Liver (tissue), 3 donors: ENCODE data around the gene GNE.

Source experiments
- ATF3 ChIP-seq: IDR thresholded peaks from 2 replicates; pipeline ENCODE4 v1.6.1; 2016; ENCODE audit warnings: antibody characterized with exemption
- CTCF ChIP-seq: fragments of 150-350 bp; IDR thresholded peaks from 2 replicates; pipeline ENCODE4 v1.5.1; 2017; ENCODE audit warnings: improper control_type of control experiment, low read depth, low read length; ENCODE audit not compliant: missing input control
- EGR1 ChIP-seq, 2 donors: IDR thresholded peaks; 2 replicates each; pipeline ENCODE4 v1.6.1; 2016 to 2018; ENCODE audit warnings: antibody characterized with exemption in 2 of 2, low read depth in 2 of 2
- GABPA ChIP-seq, 2 donors: IDR thresholded peaks in 1 of 2; conservative IDR thresholded peaks in 1 of 2; 2 replicates each; pipeline ENCODE4 v1.6.1; 2016; ENCODE audit warnings: antibody characterized with exemption in 2 of 2, mild to moderate bottlenecking in 1 of 2, moderate library complexity in 1 of 2
- HNF4G ChIP-seq: IDR thresholded peaks from 2 replicates; pipeline ENCODE4 v1.6.1; 2016; ENCODE audit warnings: antibody characterized with exemption
- MAX ChIP-seq: IDR thresholded peaks from 2 replicates; pipeline ENCODE4 v1.6.1; 2016; ENCODE audit warnings: antibody characterized with exemption
- NR2F2 ChIP-seq: IDR thresholded peaks from 2 replicates; pipeline ENCODE4 v1.6.1; 2016; ENCODE audit warnings: antibody characterized with exemption
- RAD21 ChIP-seq, 2 donors: IDR thresholded peaks; 2 replicates each; pipeline ENCODE4 v1.6.1; 2016; ENCODE audit warnings: antibody characterized with exemption in 2 of 2, mild to moderate bottlenecking in 2 of 2
- REST ChIP-seq: IDR thresholded peaks from 2 replicates; pipeline ENCODE4 v1.6.1; 2016; ENCODE audit warnings: antibody characterized with exemption, mild to moderate bottlenecking
- SP1 ChIP-seq: IDR thresholded peaks from 2 replicates; pipeline ENCODE4 v1.6.1; 2018; ENCODE audit warnings: antibody characterized with exemption, mild to moderate bottlenecking
- TAF1 ChIP-seq: conservative IDR thresholded peaks from 2 replicates; pipeline ENCODE4 v1.6.1; 2016; ENCODE audit warnings: antibody characterized with exemption, mild to moderate bottlenecking
- YY1 ChIP-seq: IDR thresholded peaks from 2 replicates; pipeline ENCODE4 v1.6.1; 2016; ENCODE audit warnings: antibody characterized with exemption, mild to moderate bottlenecking
- ZBTB33 ChIP-seq: IDR thresholded peaks from 2 replicates; pipeline ENCODE4 v1.6.1; 2016; ENCODE audit warnings: antibody characterized with exemption
- donor health status: healthy.
- donor health status: healthy.

GRCh38 chr9:36282275-36282674 lies 24.0 kb upstream of the GNE start:
- no peak for TF ChIP-seq MAX
- no peak for TF ChIP-seq TAF1
- no peak for TF ChIP-seq CTCF
- TF ChIP-seq RAD21 (IDR thresholded peaks at IDR 0.05), result no peak
- TF ChIP-seq GABPA (IDR thresholded peaks at IDR 0.05 in 1 of 2, conservative IDR thresholded peaks at IDR 0.05 in 1 of 2), result no peak
- TF ChIP-seq REST, result no peak
- TF ChIP-seq ZBTB33, result no peak
- TF ChIP-seq SP1, result no peak
- TF ChIP-seq YY1, result no peak
- TF ChIP-seq ATF3, result no peak
- no peak for TF ChIP-seq NR2F2
- no peak for TF ChIP-seq EGR1 (IDR thresholded peaks at IDR 0.05; ENCODE audit: low read depth in 2 of 2)
- TF ChIP-seq HNF4G, result no peak
